Transverse colon (tissue), 4 donors: Measurements from ENCODE around the gene KCNK7.

Source experiments
- CTCF ChIP-seq, 5 experiments: fragments of 200-600 bp in 3 of 5; fragments of 450-650 bp in 2 of 5; sonication (generic) in 3 of 5; IDR thresholded peaks; 1 replicate in 2 of 5; 2 replicates in 3 of 5; pipeline ENCODE4 v1.5.1; 2016 to 2017; ENCODE audit warnings: antibody characterized with exemption in 5 of 5, inconsistent platforms in 3 of 5, mild to moderate bottlenecking in 2 of 5, moderate library complexity in 1 of 5
- EP300 ChIP-seq: sonication (generic); formaldehyde crosslinking; IDR thresholded peaks from one replicate; pipeline ENCODE4 v1.6.1; 2017; ENCODE audit warnings: antibody characterized with exemption, low read depth
- POLR2A ChIP-seq: fragments of 450-650 bp; IDR thresholded peaks from one replicate; pipeline ENCODE4 v1.6.1; 2016; ENCODE audit warnings: antibody characterized with exemption, mild to moderate bottlenecking, moderate library complexity
- POLR2AphosphoS5 ChIP-seq, 3 donors: sonication (generic); formaldehyde crosslinking; IDR thresholded peaks; one replicate each; pipeline ENCODE4 v1.6.1; 2016; ENCODE audit warnings: antibody characterized with exemption in 3 of 3

GRCh38 chr11:65596520-65596919 is 920 bp upstream of the KCNK7 start:
- TF ChIP-seq CTCF (IDR thresholded peaks at IDR 0.05) (no peak), POLR2AphosphoS5 (IDR thresholded peaks at IDR 0.05) (no peak), POLR2A (no peak), EP300 (no peak)
